Measurements from ENCODE around the gene DTHD1.

GRCh38 chr4:36327400-36327799, 46.0 kb downstream of the DTHD1 start:
- TF ChIP-seq CTCF (IDR thresholded peaks at IDR 0.05) (no peak), GATA2 (CRISPR knock-in tag; IDR thresholded peaks at IDR 0.05) (no peak), TCF12 (IDR thresholded peaks at IDR 0.05) (no peak), MAX (IDR thresholded peaks at IDR 0.05; ENCODE audit: low read depth) (no peak), RCOR1 (IDR thresholded peaks at IDR 0.05; ENCODE audit: low read length) (no peak), SMC3 (IDR thresholded peaks at IDR 0.05; ENCODE audit: low read depth, low read length) (no peak), POLR2AphosphoS5 (IDR thresholded peaks at IDR 0.05; ENCODE audit: low read depth, low read length) (no peak), USF2 (IDR thresholded peaks at IDR 0.05; ENCODE audit: borderline replicate concordance, low read depth, low read length) (no peak)

Measured in SK-N-SH (cell line).